ENCODE results near the gene CAGE1.

CAGE1 gene

GRCh38 chr6:7389451-7390225 lies at the start of gene CAGE1, which contains the start of gene RIOK1:
TSS of gene CAGE1 (minus strand) at chr6:7389742. CDS start at chr6:7387173, 2,569 bp downstream.
TSS of gene RIOK1 (plus strand) at chr6:7389808. CDS start at chr6:7390003, 195 bp downstream.
- peak; percentile 78 for DNase-seq

- no peak for DNase-seq
These were observed 49.7 kb upstream of the CAGE1 start for GRCh38 chr6:7439228-7439627.

- DNase-seq: no peak
These were observed 48.5 kb upstream of the CAGE1 start for GRCh38 chr6:7438011-7438410.

GRCh38 chr6:7434672-7435071 lies 45.1 kb upstream of the CAGE1 start:
- no peak for DNase-seq

- no peak for DNase-seq
These were observed 43.6 kb upstream of the CAGE1 start for GRCh38 chr6:7433121-7433617.

GRCh38 chr6:7432391-7433120 lies 43.0 kb upstream of the CAGE1 start:
- no peak for DNase-seq

- DNase-seq: no peak
These were observed 42.3 kb upstream of the CAGE1 start for GRCh38 chr6:7431674-7432390.

GRCh38 chr6:7431313-7431673 lies 41.8 kb upstream of the CAGE1 start:
- DNase-seq: no peak

GRCh38 chr6:7426447-7427169 lies 37.1 kb upstream of the CAGE1 start:
- no peak for DNase-seq

- DNase-seq: no peak
These were observed 36.3 kb upstream of the CAGE1 start for GRCh38 chr6:7425808-7426190.

- no peak for DNase-seq
These were observed 35.6 kb upstream of the CAGE1 start for GRCh38 chr6:7424967-7425807.

- no peak for DNase-seq
These were observed 34.5 kb upstream of the CAGE1 start for GRCh38 chr6:7424058-7424457.

GRCh38 chr6:7421066-7421465 lies 31.5 kb upstream of the CAGE1 start:
- no peak for DNase-seq

- DNase-seq: no peak
These were observed 29.5 kb upstream of the CAGE1 start for GRCh38 chr6:7419065-7419464.

- no peak for DNase-seq
These were observed 28.8 kb upstream of the CAGE1 start for GRCh38 chr6:7418238-7418905.

GRCh38 chr6:7417684-7418083 lies 28.1 kb upstream of the CAGE1 start:
- DNase-seq: no peak

- no peak for DNase-seq
These were observed 25.3 kb upstream of the CAGE1 start for GRCh38 chr6:7414811-7415210.

- DNase-seq: no peak
These were observed 23.7 kb upstream of the CAGE1 start for GRCh38 chr6:7413151-7413823.

- DNase-seq: no peak
These were observed 21.8 kb upstream of the CAGE1 start for GRCh38 chr6:7411328-7411727.

GRCh38 chr6:7410851-7411250 lies 21.3 kb upstream of the CAGE1 start:
- DNase-seq: no peak

- no peak for DNase-seq
These were observed 20.2 kb upstream of the CAGE1 start for GRCh38 chr6:7409740-7410139.

Data from SHP77 treated with DMSO at 0.1 percent for 48 hours (cell line).